Cardiac fibroblast (primary cell): Measurements from ENCODE around the gene GLI3.

Experiments used
- DNase-seq, 2 donors: peaks; one replicate each; pipeline versions ENCODE4 v3.0.0 to v3.0.0-alpha.2; 2010; ENCODE audit warnings: low read depth in 2 of 2
- H3K4me3 ChIP-seq, 2 donors: replicated peaks in 1 of 2; 1 replicate in 1 of 2; 2 replicates in 1 of 2; pipeline ENCODE4 v1.5.1; 2011; ENCODE audit warnings: low read depth in 2 of 2, low read length in 2 of 2, mild to moderate bottlenecking in 2 of 2, moderate library complexity in 1 of 2
- TF ChIP-seq, protein P1 (sequence below): IDR thresholded peaks from one replicate; pipeline ENCODE4 v1.5.1; 2011; ENCODE audit warnings: low read depth, mild to moderate bottlenecking, low read length, inconsistent platforms

Gene GLI3

DNA sequence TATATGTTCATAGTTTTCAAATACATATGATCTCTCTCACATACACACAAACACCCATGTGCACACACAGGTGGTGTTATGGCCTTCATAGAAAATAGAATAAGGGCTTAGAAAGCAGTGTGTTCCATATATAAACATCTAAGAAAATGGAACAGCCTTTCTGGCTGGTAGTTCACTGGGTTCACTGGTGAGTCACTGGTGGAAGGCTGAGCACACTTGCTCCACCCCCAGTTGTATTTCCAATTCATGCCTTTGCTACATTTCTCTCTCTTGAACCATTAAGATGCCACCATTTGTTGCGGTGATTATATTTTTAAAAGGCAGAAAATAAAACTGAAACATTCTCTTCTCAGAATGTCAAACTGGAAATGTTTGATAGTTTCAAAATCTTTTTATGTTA, 252.1 kb downstream of the GLI3 start:
- TF ChIP-seq, protein P1, sequence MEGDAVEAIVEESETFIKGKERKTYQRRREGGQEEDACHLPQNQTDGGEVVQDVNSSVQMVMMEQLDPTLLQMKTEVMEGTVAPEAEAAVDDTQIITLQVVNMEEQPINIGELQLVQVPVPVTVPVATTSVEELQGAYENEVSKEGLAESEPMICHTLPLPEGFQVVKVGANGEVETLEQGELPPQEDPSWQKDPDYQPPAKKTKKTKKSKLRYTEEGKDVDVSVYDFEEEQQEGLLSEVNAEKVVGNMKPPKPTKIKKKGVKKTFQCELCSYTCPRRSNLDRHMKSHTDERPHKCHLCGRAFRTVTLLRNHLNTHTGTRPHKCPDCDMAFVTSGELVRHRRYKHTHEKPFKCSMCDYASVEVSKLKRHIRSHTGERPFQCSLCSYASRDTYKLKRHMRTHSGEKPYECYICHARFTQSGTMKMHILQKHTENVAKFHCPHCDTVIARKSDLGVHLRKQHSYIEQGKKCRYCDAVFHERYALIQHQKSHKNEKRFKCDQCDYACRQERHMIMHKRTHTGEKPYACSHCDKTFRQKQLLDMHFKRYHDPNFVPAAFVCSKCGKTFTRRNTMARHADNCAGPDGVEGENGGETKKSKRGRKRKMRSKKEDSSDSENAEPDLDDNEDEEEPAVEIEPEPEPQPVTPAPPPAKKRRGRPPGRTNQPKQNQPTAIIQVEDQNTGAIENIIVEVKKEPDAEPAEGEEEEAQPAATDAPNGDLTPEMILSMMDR, result no peak

DNA sequence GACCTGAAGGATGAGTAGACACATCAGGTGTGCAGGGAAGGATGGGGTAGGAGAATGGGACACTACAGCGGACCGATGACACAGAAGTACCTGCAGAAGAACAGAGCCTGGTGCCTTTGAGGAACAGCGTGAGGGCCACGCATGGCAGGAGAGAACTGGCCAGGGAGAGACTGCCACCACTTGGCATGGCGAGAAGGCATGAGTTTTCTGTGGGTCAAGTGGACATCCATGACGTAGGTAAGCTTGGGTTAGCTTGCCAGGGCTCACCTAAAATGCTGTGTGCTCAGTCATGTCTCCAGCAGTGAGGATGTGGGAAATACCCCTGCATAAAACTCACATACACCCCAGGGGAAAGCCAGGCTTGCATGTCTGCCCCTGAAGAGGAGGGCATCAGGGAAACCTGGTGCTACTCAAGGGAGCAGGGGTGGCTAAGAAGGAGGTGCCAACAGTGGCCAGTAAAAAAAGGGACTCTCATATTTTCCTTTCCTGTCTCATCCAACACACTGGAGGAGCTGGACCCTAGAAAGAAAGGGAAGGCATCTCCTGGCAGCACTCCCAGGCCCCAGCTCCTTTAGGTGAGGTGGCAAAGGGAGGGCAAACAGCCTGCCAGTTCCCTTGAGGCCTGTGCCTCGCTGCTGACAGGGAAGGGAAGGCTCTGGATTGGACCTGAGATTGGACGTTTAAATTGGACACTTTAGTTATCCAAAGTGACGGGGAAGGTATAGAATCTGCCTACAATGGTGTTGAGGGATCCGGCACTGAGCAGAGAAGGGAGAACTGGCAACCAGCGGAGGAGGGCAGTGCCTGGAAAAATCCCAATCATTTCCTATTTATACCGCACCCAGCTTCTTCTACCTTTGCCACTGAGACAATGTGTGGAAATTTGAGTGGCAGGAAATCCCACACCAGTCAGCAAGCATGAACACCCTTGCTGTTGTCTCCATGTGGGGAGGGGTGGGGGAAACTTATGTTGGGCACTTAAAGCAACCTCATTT, 255.7 kb downstream of the GLI3 start:
- H3K4me3 ChIP-seq, result no peak overlapping the region
- DNase-seq, result no peak
- TF ChIP-seq, protein P1, result no peak

More for the DNA sequence above, 252.1 kb downstream of the GLI3 start:
- DNase-seq, result peak; percentile 44 to 57
- H3K4me3 ChIP-seq, result no peak overlapping the region

DNA sequence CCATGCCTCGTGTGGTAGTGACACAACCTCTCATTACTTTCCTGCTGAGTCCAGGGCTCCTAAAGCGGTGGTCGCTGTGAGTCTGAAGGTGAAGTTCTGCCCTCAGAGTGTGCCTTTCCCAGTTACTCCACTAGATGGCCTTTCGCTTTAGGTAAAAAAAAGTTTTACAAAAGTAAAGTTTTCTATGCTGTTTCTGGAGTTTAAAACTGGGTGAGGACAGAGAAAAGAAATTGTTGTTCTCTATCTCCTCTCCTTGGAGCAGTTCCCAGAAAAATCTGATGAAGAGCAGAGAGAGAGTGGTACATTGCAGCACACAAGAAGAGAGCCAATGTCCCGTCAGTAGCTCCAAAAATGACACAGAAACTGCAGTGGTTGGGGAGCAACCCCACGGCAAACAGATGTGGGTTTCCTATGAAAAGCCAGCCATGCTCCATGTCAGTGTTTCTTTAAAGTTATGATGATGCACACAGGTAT, 257.1 kb downstream of the GLI3 start:
- no peak overlapping the region for H3K4me3 ChIP-seq
- TF ChIP-seq, protein P1, result peak; percentile 90
- DNase-seq, result peak; percentile 64 to 87

DNA sequence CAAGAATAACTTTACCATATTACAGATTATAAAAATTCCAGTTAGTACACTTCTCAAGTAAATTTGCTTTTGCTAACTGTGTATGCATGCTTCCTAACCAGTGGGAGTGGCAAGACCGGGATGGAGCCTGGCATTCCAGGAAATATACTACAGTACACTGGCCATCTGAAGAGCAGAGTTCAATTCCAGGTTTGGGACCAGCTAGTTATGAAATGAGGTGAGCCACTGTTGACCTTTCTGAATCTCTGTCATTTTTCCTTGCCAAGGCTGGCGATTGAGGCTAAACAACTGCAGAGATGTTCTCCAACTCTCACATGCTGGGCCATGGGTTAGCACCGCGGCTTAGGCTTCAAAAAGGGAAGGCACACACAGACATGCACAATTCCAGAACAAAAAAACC, 258.2 kb downstream of the GLI3 start:
- TF ChIP-seq, protein P1, result no peak
- no peak for DNase-seq
- H3K4me3 ChIP-seq, result no peak overlapping the region

DNA sequence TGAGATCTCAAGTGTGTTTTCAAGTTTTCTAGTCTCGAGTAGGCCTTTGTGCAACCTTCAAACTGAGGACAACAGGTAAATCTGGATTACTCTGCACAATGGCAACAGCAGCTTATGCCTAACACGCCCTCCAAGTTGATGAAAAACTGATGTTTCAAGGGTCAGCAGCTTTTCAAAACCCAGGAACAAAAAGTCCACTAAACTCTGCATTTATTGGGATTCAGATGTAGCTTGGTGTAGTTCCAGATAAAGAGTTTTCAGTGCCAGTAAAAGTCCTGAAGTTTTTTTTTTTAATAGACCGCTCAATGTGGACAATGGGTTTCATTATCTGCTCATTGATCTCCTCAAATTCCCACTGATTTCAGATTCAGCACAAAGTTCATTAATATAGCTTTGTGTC, 259.3 kb downstream of the GLI3 start:
- DNase-seq, result no peak
- H3K4me3 ChIP-seq, result no peak overlapping the region
- TF ChIP-seq, protein P1, result no peak

DNA sequence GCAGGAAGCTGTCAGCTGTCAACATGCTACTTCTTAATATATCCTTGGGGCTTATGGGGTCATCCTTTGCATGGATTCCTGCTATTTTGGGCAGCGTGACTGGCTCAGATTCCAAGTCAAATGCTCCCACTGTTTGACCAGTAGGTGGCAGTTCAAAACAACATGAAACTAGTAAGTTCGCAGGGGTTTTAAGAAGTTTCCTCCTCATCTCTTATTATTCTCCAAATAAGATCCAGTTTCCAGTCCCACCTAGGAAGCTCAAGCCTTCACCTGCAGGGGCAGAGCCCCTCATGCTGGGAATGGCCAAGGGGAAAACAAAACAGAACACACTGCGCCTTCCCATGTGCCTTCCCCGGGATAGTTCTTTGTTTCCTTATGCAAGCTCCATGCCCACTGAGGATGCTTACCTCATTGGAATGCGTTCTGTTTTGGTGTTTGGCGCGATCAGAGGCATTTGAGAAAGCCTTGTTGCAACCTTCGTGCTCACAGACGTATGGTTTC, 259.8 kb downstream of the GLI3 start:
- no peak overlapping the region for H3K4me3 ChIP-seq
- DNase-seq, result peak; percentile 78 to 82
- TF ChIP-seq, protein P1, result peak; percentile 83
